Measurements from ENCODE around the gene E2F2. TPM values are rescaled to one million over a fixed set of nuclear protein-coding genes. Genes with fewer than 3 reads are reported as not detected.

The E2F2 gene, protein sequence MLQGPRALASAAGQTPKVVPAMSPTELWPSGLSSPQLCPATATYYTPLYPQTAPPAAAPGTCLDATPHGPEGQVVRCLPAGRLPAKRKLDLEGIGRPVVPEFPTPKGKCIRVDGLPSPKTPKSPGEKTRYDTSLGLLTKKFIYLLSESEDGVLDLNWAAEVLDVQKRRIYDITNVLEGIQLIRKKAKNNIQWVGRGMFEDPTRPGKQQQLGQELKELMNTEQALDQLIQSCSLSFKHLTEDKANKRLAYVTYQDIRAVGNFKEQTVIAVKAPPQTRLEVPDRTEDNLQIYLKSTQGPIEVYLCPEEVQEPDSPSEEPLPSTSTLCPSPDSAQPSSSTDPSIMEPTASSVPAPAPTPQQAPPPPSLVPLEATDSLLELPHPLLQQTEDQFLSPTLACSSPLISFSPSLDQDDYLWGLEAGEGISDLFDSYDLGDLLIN
- total RNA-seq (2021; ENCODE audit: unreplicated experiment) (16.3 TPM), Bru-seq, nascent RNA (percentile 68 among the genes with signal in this experiment), BruChase-seq, experiment 1, labeled RNA remaining after a 6-hour chase (percentile 47 among the genes with signal in this experiment), BruChase-seq, experiment 2, labeled RNA remaining after a 2-hour chase (percentile 71 among the genes with signal in this experiment)
- 4.0 and 5.3 TPM in 2 replicates for polyA plus RNA-seq (2012)
- long read RNA-seq, full-length matches to known transcripts, result 1 of 24 reads
- long read RNA-seq, partial matches to known transcripts, result 2 of 24 reads
- long read RNA-seq, other reads (novel, unspliced or antisense), result 21 of 24 reads

DNA sequence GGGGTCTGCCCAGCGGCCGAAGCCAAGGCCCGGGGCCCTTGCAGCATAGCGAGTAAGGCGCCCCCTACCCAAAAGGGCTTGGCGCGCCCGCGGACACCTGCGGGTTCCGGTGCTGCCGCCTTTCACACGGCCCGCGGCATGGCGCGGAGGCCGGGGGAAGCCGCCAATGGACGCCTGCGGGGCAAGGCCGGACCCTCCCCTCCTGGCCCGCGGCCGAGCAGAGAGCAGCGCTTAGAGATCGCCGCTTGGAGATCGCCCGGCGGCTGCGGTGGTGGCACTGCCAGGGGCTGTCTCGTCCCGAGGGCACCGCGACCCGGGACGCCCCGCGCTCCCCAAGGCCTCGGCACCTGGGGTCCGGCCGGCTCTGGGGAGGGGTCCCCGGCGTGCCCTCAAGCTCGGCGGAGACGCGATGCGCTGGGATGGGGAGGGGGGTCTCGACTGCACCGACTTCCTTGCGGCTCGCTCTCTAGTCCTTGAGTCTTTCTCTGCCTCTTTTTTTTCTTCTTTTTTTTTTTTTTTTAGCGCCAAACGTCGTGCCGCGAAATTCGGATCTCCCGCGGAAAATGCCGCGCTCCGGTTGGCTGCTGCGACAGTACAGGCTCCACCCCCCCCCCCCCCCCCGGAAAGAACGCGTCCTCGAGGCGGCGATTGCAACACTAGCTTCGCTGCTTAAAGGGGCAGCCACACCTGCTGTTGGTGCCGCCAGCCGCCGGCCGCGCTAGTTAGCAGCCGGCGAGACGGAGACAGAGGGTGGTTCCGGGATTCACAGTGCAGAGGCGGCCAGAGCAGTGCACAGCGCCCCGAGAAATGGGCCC, at the start of gene E2F2:
TSS of gene E2F2 (minus strand) at position 487 of the 815 bp plus-strand sequence. CDS start at position 47, 440 bp downstream.
- Histone ChIP-seq H3K4me1 (ENCODE audit: control insufficient read depth in 1 of 2, insufficient read depth in 2 of 2, low read length in 2 of 2) (peaks cover 59 to 96% of the 10 kb centered on the region in 2 experiments), H3K4me3 (replicated peaks in 1 of 2; ENCODE audit: low read depth in 1 of 2, low read length in 2 of 2) (peak within 1 kb of the TSS; percentile 69 to 84), H3K79me2 (ENCODE audit: insufficient read depth, low read length) (peaks cover 38% of the 10 kb centered on the region), H3K27ac (ENCODE audit: low read depth, low read length) (peak within 1 kb of the TSS; percentile 80), H3K27me3 (ENCODE audit: insufficient read depth, low read length) (no peaks in the 10 kb centered on the region), H3K4me2 (ENCODE audit: low read length) (peak within 1 kb of the TSS; percentile 97), H4K20me1 (ENCODE audit: insufficient read depth) (no peaks in the 10 kb centered on the region), H3K9me3 (ENCODE audit: control insufficient read depth in 1 of 2, insufficient read depth in 1 of 2, low read depth in 1 of 2, low read length in 2 of 2) (no peaks in the 10 kb centered on the region), H3K9me2 (ENCODE audit: insufficient read depth) (no peaks in the 10 kb centered on the region), H2AFZ (ENCODE audit: low read depth, low read length, poor library complexity, severe bottlenecking) (no peak within 1 kb of the TSS), H3K36me3 (ENCODE audit: control insufficient read depth in 1 of 2, insufficient read depth in 2 of 2, low read length in 2 of 2) (peaks cover 0 to 5% of the 10 kb centered on the region in 2 experiments; a peak in 1 of 4 replicates), H3K9ac (ENCODE audit: low read length) (peak within 1 kb of the TSS; percentile 91)
- ATAC-seq (peak; percentile 54), DNase-seq (ENCODE audit: low read depth, low spot score) (peak; percentile 81)
- CTCF ChIA-PET, result interaction anchor here (0.6 to 5.3 kb wide), 5 partner anchors 9 to 347 kb away, joined by 3 to 48 read pairs (median 5); no protein-coding TSS in a partner anchor
- RAD21 ChIA-PET (ENCODE audit: low non-redundant PET in 1 of 2, low total read pairs in 2 of 2, uncharacterized antibody in 2 of 2, unreplicated experiment in 2 of 2), result interaction anchor here (0.6 to 0.8 kb wide), 2 partner anchors 11 to 34 kb away, joined by 4 to 8 read pairs; no protein-coding TSS in a partner anchor
- intact Hi-C loops (cut with micrococcal nuclease), result loop anchor here (10.0 kb wide), 2 partner anchors 186 to 316 kb away; partner anchors contain the start of genes HNRNPR and HTR1D
- no TSS peak for BruUV-seq (replicated peaks)
- POLR2A ChIA-PET, result interaction anchor here (0.6 to 1.7 kb wide), 12 partner anchors 11 to 280 kb away, joined by 3 to 4 read pairs (median 3); partner anchors contain the start of gene HNRNPR
- TF ChIP-seq EGR1 (IDR thresholded peaks at IDR 0.05; ENCODE audit: low read depth) (no peak), EZH2phosphoT487 (IDR thresholded peaks at IDR 0.05; ENCODE audit: borderline replicate concordance) (no peak), ELF1 (IDR thresholded peaks at IDR 0.05; ENCODE audit: borderline replicate concordance, low read depth) (no peak; the same call in 1 of the 2 replicates), EZH2 (IDR thresholded peaks at IDR 0.05) (no peak), FOSL1 (IDR thresholded peaks at IDR 0.05; ENCODE audit: low read depth) (no peak), JUND (IDR thresholded peaks at IDR 0.05) (no peak), TCF7L2 (IDR thresholded peaks at IDR 0.05; ENCODE audit: borderline replicate concordance, extremely low read depth, insufficient read depth, insufficient read length) (no peak), SP1 (IDR thresholded peaks at IDR 0.05; ENCODE audit: low read depth) (peak; percentile 89), SRF (IDR thresholded peaks at IDR 0.05; ENCODE audit: low read depth) (no peak)
- TF ChIP-seq, protein P1, sequence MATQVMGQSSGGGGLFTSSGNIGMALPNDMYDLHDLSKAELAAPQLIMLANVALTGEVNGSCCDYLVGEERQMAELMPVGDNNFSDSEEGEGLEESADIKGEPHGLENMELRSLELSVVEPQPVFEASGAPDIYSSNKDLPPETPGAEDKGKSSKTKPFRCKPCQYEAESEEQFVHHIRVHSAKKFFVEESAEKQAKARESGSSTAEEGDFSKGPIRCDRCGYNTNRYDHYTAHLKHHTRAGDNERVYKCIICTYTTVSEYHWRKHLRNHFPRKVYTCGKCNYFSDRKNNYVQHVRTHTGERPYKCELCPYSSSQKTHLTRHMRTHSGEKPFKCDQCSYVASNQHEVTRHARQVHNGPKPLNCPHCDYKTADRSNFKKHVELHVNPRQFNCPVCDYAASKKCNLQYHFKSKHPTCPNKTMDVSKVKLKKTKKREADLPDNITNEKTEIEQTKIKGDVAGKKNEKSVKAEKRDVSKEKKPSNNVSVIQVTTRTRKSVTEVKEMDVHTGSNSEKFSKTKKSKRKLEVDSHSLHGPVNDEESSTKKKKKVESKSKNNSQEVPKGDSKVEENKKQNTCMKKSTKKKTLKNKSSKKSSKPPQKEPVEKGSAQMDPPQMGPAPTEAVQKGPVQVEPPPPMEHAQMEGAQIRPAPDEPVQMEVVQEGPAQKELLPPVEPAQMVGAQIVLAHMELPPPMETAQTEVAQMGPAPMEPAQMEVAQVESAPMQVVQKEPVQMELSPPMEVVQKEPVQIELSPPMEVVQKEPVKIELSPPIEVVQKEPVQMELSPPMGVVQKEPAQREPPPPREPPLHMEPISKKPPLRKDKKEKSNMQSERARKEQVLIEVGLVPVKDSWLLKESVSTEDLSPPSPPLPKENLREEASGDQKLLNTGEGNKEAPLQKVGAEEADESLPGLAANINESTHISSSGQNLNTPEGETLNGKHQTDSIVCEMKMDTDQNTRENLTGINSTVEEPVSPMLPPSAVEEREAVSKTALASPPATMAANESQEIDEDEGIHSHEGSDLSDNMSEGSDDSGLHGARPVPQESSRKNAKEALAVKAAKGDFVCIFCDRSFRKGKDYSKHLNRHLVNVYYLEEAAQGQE (IDR thresholded peaks at IDR 0.05; ENCODE audit: low read depth), result no peak
- TF ChIP-seq, protein P2, sequence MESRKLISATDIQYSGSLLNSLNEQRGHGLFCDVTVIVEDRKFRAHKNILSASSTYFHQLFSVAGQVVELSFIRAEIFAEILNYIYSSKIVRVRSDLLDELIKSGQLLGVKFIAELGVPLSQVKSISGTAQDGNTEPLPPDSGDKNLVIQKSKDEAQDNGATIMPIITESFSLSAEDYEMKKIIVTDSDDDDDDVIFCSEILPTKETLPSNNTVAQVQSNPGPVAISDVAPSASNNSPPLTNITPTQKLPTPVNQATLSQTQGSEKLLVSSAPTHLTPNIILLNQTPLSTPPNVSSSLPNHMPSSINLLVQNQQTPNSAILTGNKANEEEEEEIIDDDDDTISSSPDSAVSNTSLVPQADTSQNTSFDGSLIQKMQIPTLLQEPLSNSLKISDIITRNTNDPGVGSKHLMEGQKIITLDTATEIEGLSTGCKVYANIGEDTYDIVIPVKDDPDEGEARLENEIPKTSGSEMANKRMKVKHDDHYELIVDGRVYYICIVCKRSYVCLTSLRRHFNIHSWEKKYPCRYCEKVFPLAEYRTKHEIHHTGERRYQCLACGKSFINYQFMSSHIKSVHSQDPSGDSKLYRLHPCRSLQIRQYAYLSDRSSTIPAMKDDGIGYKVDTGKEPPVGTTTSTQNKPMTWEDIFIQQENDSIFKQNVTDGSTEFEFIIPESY (IDR thresholded peaks at IDR 0.05; ENCODE audit: extremely low read depth, insufficient replicate concordance, low read length), result no peak
- TF ChIP-seq, protein P3, sequence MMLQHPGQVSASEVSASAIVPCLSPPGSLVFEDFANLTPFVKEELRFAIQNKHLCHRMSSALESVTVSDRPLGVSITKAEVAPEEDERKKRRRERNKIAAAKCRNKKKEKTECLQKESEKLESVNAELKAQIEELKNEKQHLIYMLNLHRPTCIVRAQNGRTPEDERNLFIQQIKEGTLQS (IDR thresholded peaks at IDR 0.05), result no peak
- TF ChIP-seq, protein P4, sequence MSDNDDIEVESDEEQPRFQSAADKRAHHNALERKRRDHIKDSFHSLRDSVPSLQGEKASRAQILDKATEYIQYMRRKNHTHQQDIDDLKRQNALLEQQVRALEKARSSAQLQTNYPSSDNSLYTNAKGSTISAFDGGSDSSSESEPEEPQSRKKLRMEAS (IDR thresholded peaks at IDR 0.05), result peak; percentile 97

All from HCT116 (cell line).